NCI-H1092 (cell line): ENCODE measurements around the gene ATG14.
"Not testable (repeated sequence)": the region's sequence is repeated elsewhere in the genome, so short reads cannot be mapped to it uniquely, and the experiment has no call there.

Source experiments
- DNase-seq: peaks from one replicate; lab custom pipeline; 2025; lab: John Stamatoyannopoulos, UW

ATG14 gene

DNA sequence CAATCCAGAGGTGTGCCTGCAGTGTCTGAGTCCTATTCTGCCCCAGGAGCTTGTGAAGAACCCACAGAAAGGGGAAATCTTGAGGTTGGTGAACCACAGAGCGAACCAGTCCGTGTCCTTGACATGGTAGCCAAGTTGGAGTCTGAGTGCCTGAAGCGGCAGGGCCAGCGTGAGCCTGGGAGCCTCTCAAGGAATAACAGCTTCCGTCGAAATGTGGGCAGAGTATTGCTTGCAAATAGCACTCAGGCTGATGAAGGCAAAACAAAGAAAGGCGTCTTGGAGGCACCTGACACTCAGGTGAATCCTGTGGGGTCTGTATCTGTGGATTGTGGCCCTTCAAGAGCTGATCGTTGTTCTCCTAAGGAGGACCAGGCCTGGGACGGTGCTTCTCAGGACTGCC is 60.5 kb downstream of the ATG14 start:
- no peak for DNase-seq

DNA sequence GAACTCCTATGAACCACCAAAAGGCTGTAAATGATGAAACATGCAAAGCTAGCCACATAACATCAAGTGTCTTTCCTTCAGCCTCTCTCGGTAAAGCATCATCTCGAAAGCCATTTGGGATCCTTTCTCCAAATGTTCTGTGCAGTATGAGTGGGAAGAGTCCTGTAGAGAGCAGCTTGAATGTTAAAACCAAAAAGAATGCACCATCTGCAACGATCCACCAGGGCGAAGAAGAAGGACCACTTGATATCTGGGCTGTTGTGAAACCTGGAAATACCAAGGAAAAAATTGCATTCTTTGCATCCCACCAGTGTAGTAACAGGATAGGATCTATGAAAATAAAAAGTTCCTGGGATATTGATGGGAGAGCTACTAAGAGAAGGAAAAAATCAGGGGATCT is 61.2 kb downstream of the ATG14 start:
- no peak for DNase-seq

DNA sequence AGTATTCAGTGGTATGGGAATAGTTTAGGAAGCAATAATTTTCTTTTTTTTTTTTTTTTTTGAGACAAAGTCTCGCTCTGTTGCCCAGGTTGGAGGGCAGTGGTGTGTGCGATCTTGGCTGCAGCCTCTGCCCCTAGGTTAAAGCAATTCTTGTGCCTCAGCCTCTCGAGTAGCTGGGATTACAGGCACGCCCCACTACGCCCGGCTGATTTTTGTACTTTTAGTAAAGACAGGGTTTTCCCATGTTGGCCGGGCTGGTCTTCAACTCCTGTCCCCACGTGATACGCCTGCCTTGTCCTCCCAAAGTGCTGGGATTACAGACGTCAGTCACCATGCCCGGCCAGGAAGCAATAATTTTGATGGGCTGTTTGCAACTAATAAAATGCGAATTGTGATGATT is 62.1 kb downstream of the ATG14 start:
- no peak for DNase-seq

DNA sequence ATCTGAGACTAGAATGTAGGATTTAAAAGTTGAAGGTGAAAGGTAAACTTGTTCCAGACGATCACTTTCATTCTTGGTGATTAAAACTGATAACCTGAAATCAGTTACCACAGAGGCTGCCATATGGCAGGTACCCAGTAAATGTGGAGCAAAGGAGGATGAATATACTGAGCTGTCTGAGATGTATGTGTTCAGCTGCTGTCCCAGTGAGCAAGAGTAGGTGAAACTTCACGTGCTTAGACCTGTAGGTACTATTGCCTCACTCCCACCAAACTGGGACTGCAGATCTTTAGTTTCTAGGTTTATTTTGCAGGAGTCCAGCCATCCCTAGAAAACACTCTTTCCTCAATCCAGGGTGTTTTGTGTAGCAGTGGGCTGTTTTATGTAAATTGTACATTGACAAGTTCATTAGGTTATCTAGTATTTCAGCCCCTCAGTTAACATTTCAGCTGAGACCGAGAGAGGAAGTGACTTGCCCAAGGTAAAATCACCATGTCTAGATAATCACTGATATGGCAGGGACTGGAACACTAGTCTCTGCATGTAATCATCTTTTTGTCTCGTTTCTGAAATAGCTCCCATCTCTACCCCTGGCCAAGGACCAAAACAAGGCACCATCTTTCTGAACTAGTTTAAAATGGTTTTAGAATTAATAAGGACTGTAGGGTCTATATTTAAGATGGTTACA is 62.7 kb downstream of the ATG14 start:
- no peak for DNase-seq

DNA sequence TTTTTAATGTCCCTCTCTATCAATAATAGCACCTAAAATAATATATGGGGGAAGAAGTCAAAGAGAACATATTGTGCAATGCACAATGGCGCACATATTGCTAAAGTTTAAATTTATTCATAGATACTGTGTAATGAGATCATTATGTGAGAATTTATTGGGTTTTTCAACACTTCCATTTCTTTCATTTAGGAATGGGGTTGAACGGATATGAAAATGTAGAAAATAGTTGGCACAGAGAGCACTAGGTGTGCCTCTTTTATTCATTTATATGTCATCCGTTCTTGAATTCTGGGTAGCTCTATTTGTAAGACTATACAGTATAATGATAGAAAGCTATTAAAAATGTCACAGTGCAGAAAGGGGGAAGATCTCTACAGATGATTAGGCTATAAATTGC is 63.9 kb downstream of the ATG14 start:
- DNase-seq, result no peak

DNA sequence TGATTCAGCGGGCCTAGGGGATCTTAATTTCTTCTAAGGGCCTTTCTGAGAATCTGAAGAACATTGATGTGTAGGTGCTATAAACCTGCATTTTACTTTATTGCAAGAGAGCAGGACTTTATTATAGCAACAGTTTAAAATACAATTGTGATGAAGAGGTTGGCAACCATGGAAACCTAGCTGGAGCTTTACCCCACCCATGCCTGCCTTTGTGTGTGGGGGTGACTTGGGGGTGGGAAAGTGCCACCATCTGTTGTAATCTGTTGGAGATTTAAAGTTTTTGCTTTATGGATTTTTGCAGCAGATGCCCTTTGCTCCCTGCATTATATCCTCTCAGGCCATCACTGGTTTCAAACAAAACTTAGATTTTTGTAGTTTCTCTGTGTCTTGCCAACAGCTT is 64.6 kb downstream of the ATG14 start:
- no peak for DNase-seq

DNA sequence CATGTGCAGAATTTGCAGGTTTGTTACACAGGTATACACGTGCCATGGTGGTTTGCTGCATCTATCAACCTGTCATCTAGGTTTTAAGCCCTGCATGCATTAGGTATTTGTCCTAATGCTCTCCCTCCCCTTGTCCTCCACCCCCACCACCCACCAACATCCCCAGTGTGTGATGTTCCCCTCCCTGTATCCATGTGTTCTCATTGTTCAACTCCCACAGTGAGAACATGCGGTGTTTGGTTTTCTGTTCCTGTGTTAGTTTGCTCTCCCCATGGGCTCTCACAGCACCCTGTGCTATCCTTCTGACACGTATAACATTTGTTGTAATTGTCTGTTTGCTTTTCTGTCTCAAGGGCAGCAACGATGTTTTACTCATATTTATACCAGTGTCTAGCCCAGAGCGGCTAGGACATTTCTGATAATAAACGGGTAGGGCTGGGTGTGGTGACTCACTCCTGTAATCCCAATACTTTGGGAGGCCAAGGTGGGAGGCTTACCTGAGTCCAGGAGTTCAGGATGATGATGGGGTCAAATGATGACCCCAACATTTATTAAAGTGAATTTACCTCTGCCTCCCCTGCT is 67.0 kb downstream of the ATG14 start:
- not testable (repeated sequence) for DNase-seq

DNA sequence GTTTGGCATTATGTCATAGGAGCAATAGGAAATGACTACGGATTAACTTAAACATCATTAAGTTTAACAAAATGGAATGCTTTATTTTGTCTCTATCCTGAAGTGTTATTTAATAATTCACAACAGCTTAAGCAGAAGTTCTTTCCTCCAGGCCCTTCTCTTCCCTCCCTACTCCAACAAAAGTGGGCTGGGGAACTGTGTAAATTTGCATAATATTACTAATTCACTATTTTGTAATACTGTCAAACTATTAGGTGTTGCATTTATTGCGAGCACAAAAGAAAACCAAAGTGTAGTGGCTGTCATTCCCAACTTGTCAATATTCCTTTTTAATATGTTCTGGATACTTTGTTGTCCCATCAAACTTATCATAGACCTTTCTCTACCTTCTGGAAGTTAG is 69.8 kb downstream of the ATG14 start:
- DNase-seq, result no peak

DNA sequence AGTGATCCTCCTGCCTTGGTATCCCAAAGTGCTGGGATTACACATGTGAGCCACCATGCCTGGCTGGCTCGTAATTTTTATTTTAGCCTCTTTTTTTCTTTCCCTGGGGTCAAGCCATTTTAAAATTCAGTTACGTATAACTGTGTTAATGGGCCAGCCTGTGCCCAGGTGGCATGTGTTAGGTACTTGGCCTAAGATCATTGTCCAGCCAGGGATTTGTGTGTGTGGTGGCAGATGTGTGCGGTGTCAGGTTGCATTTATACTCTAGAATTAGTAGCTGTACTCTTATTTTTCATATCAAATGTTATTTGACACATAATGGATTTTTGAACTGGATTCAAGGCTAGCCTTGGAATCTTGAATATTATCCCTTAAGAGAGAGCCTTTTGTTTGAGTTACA is 71.1 kb downstream of the ATG14 start:
- peak; percentile 24 for DNase-seq

DNA sequence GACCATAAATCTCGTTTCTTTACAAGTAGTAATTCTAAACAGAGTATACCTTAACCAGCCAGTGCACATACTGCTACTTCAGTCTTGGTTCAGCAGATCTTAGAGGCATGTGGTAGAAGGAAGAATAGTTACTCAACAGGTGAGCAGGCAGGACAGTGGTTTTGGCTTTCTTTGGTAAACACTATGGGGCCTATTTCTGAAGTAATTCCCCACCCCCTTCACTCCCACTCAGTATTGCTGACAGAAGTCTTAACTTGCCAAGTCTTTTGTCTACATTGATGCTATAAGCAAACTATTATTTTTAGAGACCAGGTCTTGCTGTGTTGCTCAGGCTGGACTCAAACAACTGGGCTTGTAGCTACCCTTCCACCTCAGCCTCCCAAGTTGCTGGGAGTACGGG is 71.9 kb downstream of the ATG14 start:
- DNase-seq, result no peak

DNA sequence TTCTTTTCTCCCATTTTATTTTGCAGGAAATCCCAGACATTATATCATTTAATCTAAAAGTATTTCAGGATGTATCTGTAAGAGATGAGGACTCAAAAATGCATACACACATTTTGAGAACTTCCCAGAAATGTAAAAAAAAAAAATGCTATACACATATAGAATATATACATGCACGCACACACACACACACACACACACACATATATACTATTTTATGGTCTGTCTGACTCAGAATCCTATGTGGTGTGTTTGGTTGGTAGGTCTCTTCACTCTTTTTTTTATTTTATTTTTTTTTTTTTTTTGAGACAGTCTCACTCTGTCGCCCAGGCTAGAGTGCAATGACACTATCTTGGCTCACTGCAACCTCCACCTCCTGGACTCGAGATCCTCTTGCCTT is 74.9 kb downstream of the ATG14 start:
- DNase-seq, result no peak

DNA sequence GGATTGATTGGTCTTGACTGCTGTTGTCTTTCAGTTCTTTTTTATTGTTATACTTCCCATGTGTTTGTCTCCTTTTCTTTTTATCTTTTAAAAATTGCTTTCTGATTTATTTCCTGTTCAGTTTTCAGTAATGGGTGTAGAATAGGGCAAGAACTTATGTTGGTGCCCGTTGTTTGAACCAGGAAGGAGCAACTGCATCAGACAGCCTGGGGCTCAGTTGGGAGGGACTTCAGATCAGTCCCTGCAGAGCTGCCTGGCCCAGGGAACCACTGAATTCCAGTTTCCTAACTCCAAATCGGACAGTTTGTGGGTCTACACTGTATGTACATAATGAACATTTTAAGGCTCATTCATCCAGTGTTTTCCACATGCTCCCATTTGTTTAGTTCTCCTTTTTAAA is 75.5 kb downstream of the ATG14 start:
- DNase-seq, result no peak

DNA sequence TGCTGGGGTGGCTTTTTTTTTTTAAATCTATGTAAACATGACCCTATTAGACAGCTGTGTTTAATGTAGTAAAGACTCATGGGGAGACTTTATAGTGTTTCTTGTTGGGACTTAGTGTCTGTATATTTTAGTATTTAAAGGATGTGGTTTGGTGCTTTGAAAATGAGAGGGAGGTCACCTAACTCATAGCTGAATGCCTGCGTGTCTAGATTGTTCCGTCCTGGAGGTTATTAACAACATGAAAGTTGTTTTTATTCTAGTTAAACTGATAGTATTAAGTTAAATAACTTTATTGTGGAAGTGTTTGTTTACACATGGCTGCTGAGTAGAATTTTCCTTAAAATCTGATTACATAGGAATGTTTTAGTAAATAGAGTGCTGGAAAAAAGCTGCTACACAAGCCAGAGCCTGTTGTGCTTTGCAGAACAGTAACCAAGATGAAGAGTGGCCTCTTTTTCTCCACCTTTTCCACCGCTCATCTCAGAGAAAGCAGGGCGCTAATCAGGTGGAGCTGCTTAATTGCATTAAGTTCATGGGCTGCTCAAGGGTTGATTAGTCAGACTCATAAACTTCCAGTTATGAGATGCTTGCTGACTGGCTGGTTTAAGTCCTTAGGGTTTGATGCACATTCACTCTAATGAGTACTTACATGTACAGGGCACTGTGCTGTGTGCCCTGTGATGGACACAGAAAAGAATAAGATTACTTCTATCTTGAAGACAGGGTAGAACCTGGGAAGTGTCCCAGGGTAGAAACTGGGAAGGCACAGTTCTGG is 77.7 kb downstream of the ATG14 start:
- no peak for DNase-seq

DNA sequence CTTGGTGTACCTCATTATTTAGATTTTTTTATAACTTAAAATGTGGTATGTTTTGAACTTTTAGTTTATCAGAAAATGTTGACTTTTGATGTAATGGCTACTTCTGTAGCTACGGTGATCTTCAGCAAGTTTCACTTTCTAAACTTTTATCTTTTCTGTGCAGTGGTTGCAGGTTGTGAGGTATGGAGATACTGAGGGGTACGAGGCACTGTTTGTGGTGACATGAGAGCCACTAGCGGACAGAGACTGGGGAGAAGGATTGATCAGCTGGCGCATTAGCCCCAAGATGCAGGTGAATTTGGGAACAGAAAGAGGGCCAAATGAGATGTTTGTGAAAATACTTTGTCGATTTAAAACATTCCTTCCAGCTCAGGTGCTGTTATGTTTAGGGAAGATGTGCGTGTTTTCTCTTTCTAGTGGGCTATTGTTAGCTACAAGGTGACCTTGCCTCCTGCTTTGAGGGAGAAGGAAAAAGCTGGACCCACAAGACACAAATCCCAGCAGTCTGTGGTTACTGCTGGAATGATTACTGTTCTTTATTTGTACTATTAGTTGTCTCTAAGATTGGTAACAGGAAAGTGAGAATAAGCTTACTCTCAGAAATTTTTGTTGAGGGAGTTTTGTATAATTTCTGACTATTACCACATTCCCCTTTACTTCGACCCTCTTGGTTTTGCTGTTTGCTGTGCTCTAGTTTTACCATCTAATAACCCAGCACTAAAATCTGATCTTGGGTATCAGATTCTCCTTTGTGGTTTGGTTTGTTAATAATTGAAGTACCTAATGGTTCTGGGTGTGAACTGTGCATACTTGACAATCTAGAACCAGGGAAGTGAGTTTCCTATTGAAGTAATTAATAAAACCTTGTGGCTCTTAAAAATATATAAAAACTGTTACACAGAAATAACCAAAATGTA is 78.7 kb downstream of the ATG14 start:
- DNase-seq, result no peak

DNA sequence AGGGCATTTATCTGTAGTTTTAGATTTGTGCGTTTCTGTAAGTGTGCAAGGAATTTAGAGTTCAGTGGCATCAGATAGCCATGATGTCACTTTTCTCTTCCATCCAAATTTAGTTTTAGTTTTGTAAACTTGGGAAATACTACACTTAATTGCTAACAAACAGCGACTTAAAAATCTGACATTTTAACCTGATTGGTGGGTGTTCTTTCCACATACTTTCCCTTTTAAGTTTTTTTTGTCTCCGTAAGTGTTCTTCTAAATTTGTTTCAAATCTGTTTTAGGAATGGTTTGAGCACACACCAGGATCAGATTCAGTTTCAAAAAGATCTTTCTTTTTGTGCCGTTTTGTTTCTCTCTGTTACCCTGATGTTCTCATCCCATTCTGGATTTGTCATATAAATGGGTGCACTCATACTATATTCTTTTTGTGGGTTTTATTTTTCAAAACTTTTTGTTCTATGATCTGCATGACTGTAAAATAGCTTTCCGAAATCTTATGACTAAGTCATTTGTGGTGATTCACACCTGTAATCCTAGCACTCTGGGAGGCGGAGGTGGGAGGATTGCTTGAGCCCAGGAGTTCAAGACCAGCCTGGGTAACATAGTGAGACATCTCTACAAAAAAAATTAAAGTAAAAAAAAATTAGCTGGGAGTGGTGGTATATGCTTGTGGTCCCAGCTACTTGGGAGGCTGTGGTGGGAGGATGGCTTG is 81.5 kb downstream of the ATG14 start:
- DNase-seq, result no peak

DNA sequence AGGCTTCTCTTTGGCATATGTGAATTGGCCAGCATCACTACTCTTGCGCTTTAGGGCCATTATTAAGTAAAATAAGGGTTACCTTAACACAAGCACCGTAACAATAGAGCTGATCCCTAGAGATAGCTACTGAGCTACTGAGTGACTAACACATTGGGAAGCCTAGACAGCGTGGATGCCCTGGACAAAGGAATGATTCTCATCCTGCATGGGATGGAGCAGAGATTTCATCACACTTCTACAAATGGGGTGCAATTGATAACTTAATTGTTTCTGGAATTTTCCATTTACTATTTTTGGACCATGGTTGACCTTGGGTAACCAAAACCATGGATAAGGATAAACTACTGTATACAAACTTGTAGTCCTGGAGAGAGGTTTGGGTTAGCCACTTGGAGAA is 83.3 kb downstream of the ATG14 start:
- no peak for DNase-seq

DNA sequence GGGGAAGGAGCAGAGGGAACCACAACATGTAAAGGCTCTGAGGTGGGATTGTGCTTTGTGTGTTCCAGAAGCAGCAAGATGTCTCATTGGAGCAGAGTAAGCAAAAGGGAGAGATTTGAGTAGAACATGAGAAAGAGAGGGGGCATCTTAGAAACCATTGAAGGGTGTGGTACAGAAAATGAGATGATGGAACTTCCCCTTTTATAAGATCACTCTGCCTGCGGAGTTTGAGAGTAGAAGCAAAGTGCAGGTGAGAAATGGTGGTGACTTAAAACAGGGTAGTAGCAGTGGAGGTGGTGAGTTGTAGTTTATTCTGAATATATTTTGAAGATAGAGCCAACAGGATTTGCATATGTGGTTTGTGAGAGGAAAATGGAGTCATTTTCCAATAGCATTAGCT is 84.5 kb downstream of the ATG14 start:
- no peak for DNase-seq

DNA sequence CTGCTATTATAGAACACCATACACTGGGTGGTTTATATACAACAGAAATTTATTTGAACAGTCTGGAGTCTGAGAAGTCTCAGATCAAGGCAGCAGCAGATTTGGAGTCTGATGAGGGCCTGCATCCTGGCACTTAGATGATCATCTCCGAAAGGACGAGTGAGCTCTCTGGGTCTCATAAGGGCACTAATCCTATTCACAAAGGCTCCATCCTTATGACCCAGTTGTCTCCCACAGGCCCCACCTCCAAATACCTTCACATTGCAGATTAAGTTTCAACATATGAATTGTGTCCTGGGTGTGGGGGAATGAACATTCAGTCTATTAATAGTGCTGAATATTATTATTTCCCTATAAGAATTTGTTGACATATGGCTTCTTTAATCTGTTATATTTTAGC is 86.8 kb downstream of the ATG14 start:
- DNase-seq, result no peak

DNA sequence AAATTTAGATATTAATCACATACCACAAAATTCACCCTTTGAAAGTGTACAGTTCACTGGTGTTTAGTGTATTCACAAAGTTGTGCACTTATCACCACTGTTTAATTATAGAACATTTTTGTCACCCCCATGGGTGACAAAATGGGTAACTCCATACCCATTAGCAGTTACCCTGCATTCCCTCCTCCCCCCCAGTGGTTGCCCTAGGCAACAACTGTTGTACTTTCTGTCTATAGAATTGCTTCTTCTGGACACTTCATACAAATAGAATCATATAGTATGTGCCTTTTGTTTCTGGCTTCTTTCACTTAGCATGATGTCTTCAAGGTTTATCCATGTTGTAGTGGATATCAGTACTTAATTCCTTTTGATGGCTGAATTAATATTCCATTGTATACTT is 87.7 kb downstream of the ATG14 start:
- DNase-seq, result no peak

DNA sequence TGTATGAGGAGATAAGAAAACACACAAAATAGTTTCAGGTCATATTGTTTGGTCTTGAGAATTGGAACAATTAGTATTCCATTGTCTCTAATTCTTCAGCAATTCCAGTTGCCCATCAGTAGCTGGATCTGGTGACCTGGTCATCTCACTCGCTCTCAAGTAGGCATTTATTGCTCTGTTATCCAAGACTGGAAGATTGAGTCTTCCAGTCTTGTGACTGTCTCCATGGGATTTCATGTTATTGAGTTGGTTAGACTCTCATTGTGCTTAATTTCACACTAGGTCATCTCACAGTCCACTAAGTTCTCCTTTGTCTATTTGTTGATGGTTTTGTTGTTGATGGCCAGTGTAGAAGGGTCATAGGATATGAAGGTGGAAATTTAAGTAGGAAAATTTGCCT is 92.9 kb downstream of the ATG14 start:
- DNase-seq, result no peak

DNA sequence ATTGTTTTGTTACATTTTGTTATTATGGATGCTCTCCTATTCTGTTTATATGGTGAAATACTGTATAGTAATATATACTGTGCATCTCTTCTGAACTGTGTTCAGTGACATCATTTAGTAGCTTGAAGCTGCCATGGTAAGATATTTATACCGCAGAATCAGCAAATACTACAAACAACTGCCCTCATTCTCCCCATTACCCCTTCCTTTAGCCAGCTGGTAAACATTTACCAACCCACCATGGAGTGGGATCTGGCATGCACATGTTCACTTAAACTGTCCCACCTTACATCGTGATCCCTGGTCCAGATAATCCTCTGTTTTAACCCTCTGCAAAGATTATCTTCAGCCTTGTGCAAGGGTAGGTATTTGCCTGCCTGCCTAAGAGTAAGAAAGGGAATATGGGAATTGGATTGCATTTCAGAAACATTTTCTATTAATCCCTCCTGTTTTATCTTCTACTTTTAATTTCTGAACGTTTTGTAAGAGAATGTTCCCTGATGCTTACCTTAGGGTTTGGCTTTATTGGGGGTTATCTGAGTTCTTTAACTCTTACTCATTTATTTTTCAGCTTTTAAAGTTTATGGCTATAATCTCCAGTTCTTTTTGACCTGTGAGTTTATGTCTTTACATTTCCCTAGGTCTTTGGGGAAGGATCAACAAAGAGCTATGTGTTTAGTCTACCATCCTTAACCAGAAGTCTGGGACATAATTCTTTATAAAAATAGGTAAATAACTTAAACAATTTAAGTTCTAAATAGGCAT is 93.9 kb downstream of the ATG14 start:
- no peak for DNase-seq
